ENCODE measurements around the gene ERLIN1. TPM values are rescaled to one million over a fixed set of nuclear protein-coding genes. Genes with fewer than 3 reads are reported as not detected.

The ERLIN1 gene
- total RNA-seq, 1 donor from 2014 or later = 36.6 TPM

- Mint-ChIP-seq H3K27me3 (ENCODE audit: low read depth) (no peaks in the 10 kb centered on the region), H3K4me1 (no peaks in the 10 kb centered on the region), H3K4me3 (no peak overlapping the region), H3K9me3 (no peaks in the 10 kb centered on the region), H3K27ac (ENCODE audit: unreplicated experiment) (no peak overlapping the region), H3K36me3 (ENCODE audit: low read depth) (peaks cover 34% of the 10 kb centered on the region)
- no peak for DNase-seq (ENCODE audit: low read depth, low spot score)
- TF ChIP-seq, protein P1, sequence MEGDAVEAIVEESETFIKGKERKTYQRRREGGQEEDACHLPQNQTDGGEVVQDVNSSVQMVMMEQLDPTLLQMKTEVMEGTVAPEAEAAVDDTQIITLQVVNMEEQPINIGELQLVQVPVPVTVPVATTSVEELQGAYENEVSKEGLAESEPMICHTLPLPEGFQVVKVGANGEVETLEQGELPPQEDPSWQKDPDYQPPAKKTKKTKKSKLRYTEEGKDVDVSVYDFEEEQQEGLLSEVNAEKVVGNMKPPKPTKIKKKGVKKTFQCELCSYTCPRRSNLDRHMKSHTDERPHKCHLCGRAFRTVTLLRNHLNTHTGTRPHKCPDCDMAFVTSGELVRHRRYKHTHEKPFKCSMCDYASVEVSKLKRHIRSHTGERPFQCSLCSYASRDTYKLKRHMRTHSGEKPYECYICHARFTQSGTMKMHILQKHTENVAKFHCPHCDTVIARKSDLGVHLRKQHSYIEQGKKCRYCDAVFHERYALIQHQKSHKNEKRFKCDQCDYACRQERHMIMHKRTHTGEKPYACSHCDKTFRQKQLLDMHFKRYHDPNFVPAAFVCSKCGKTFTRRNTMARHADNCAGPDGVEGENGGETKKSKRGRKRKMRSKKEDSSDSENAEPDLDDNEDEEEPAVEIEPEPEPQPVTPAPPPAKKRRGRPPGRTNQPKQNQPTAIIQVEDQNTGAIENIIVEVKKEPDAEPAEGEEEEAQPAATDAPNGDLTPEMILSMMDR (conservative IDR thresholded peaks at IDR 0.05) = no peak
These were observed 27.6 kb downstream of the ERLIN1 start for GRCh38 chr10:100158044-100158805.

GRCh38 chr10:100157156-100157555, 28.7 kb downstream of the ERLIN1 start:
- DNase-seq (ENCODE audit: low read depth, low spot score) = no peak
- Mint-ChIP-seq H3K4me3 (no peak overlapping the region), H3K27me3 (ENCODE audit: low read depth) (no peaks in the 10 kb centered on the region), H3K27ac (ENCODE audit: unreplicated experiment) (no peak overlapping the region), H3K4me1 (no peaks in the 10 kb centered on the region), H3K36me3 (ENCODE audit: low read depth) (peaks cover 37% of the 10 kb centered on the region), H3K9me3 (no peaks in the 10 kb centered on the region)
- TF ChIP-seq, protein P1 (conservative IDR thresholded peaks at IDR 0.05) = no peak

DNA sequence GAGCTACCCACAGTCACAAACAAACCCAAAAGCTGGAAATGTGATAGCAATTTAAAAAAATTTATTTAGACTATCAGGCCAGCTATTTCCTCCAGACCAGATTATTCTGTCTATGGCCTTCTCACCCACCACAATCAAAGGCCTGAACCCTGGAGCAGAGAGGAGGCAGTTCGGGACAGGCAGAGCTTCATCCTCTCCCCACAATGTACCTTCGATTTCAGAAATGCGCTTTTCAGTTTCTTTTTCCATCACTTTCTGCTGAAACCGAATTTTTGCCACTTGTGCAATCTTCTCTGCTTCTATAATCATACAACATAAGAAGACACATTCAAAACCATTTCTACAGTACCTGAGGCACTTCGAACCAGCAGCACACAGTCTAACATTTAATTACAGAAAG, 29.9 kb downstream of the ERLIN1 start:
- Mint-ChIP-seq H3K27me3 (ENCODE audit: low read depth) (no peaks in the 10 kb centered on the region), H3K9me3 (no peaks in the 10 kb centered on the region), H3K36me3 (ENCODE audit: low read depth) (peaks cover 37% of the 10 kb centered on the region), H3K4me1 (no peaks in the 10 kb centered on the region), H3K27ac (ENCODE audit: unreplicated experiment) (no peak overlapping the region), H3K4me3 (no peak overlapping the region)
- TF ChIP-seq, protein P1 (conservative IDR thresholded peaks at IDR 0.05) = no peak
- no peak for DNase-seq (ENCODE audit: low read depth, low spot score)

- H3K27me3 Mint-ChIP-seq (ENCODE audit: low read depth) = no peaks in the 10 kb centered on the region
- H3K9me3 Mint-ChIP-seq = no peaks in the 10 kb centered on the region
- TF ChIP-seq, protein P1 (conservative IDR thresholded peaks at IDR 0.05) = no peak
- H3K27ac Mint-ChIP-seq (ENCODE audit: unreplicated experiment) = no peak overlapping the region
- no peaks in the 10 kb centered on the region for H3K4me1 Mint-ChIP-seq
- H3K36me3 Mint-ChIP-seq (ENCODE audit: low read depth) = peaks cover 32% of the 10 kb centered on the region
- H3K4me3 Mint-ChIP-seq = no peak overlapping the region
- DNase-seq (ENCODE audit: low read depth, low spot score) = no peak
These were observed 31.2 kb downstream of the ERLIN1 start for GRCh38 chr10:100154666-100155065.

DNA sequence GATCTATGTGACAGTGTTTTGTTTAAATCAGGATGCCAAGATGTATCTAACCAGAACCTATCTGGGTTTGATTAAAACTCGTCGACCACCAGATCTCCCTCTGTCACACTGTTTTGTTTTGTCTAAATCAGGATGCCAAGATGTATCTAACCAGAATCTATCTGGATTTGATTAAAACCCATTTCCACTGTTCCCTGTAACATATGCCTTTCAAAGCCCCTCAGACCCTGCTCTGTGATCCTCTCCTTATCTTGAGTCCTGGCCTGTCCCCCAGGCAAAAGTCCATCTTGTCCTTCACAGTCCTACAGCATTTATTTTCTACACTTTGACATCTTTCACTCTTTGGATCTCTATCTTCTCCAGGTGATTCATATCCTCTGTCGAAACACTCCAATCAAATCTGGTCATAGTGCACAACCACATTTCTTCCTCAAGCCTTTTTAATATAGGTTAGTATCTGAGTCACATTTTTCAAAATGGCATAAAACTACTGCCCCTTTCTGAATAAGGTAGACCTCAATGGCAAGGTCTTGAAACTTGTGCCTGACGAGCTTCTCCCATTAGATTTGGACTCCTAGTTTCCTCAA, 32.5 kb downstream of the ERLIN1 start:
- DNase-seq (ENCODE audit: low read depth, low spot score) = no peak
- no peaks in the 10 kb centered on the region for H3K27me3 Mint-ChIP-seq (ENCODE audit: low read depth)

More for the DNA sequence above, 32.5 kb downstream of the ERLIN1 start:
- Mint-ChIP-seq H3K4me1 (no peaks in the 10 kb centered on the region), H3K9me3 (no peaks in the 10 kb centered on the region), H3K4me3 (no peak overlapping the region), H3K27ac (ENCODE audit: unreplicated experiment) (no peak overlapping the region), H3K36me3 (ENCODE audit: low read depth) (peaks cover 25% of the 10 kb centered on the region)
- TF ChIP-seq, protein P1 (conservative IDR thresholded peaks at IDR 0.05) = no peak
